GM21528 (cell line): ENCODE data around the gene PTPRO.

Experiments used
- ATAC-seq: cut with Tn5 transposase; IDR thresholded peaks from one replicate; pipeline ENCODE4 v1.9.1; 2021; ENCODE audit warnings: mild to moderate bottlenecking, moderate library complexity; ENCODE audit not compliant: unreplicated experiment, low FRiP score

PTPRO gene

GRCh38 chr12:15344561-15344960 is 22.3 kb downstream of the PTPRO start:
- no peak for ATAC-seq

DNA sequence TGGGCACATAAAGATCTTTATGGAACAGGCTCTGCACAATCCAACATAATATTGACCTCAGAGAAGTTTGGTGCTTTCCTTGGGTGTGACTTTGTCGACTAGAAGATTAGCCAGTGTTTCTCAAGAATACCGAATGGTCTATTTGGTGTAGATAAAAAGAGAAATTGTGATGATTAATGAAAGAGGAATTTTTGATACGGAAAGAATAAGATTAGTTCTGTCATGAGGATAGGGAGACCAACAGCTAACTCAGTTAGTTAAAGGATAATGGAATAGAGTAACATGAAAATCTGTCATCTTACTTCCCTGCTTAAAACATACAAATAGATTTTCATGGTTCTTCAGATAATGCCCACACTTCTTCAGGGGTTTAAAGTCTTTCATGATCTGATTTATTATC is 24.2 kb downstream of the PTPRO start:
- no peak for ATAC-seq

- no peak for ATAC-seq
Measured at GRCh38 chr12:15350643-15351042, 28.3 kb downstream of the PTPRO start.

GRCh38 chr12:15355766-15356165 is 33.5 kb downstream of the PTPRO start:
- no peak for ATAC-seq

GRCh38 chr12:15356951-15357364 is 34.6 kb downstream of the PTPRO start:
- no peak for ATAC-seq

DNA sequence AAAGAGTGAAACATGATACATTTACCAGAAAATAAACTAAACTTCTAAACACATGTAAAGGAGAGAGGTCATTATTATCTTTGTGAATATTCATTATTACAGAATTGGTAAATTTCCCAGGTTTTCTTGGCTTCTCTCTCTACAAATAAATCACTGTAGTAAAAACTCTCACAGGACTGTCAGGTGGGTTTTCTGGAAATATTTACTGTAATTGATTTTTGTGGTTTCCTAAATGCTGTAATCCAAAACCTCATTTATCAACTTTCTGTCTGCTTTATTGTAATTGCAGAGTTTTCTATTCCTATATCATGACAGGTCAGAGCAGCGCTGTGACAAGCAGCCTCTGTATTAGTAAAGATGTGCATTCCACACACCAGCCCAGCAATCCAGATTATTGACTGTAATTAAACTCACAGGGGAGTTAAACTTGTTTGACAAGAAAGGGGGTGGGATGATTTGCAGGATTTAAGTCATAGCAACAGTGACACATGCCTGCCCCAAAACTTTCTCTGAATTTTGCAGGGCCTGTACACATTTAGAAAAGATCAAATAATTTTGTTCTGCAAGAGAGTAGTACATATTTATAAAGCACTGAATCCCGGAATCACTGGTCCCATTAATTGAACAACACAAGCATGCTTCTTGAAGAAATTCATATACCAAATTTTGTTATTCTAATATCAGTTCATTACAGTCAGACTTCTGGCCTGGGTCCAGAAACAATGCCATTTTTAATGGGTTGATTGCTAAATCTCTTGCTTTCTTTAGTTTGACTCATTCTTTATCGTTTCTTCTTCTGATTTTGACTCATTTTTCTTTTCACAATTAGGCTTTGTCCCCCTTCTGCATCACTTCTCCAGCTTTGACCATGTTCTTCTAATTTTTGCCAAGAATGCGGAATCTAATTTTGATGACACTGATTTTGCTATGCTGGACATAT is 42.2 kb downstream of the PTPRO start:
- ATAC-seq = no peak

DNA sequence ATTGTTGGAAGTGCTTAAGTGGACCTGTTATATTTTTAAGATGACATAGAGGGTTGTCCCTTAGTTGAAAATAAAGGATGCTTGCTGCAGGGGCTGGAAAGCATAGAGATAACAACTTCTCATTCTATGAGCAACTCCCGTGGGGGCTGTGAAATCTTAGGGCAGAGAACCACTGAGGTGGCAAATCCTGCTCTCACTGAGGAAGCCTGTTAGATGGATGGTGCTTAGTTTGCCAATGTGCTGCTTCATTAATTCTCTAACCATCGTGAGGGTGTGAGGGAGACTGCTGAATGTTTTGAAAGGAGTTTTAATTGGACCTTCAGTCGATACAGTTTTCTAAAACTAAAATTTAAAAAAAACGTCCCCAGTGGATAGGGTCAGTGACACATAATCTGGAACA is 46.5 kb downstream of the PTPRO start:
- no peak for ATAC-seq

GRCh38 chr12:15372352-15372751 is 50.0 kb downstream of the PTPRO start:
- ATAC-seq = no peak

GRCh38 chr12:15387772-15388171 is 65.5 kb downstream of the PTPRO start:
- no peak for ATAC-seq

GRCh38 chr12:15389561-15389960 is 67.3 kb downstream of the PTPRO start:
- no peak for ATAC-seq

GRCh38 chr12:15393037-15393436 is 70.7 kb downstream of the PTPRO start:
- ATAC-seq = no peak

GRCh38 chr12:15393995-15394394 is 71.7 kb downstream of the PTPRO start:
- no peak for ATAC-seq

DNA sequence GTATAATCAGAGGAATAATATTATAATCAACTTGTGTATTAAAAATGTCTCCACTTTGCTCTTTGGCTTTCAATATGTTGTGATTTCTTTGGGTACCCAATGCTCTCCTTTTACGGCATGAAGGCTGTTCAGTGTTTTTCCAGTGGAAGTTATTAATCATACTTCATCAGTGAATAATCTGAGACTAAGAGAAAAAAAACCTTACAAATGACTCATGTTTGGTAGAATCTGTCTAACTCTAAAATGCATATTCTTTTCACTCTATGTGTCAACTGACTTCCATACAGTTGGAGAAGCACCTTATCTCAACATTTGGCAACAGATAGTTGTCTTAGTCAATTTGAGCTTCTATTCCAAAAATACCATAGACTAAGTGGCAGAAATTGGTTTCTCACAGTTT is 82.2 kb downstream of the PTPRO start:
- ATAC-seq = no peak

GRCh38 chr12:15405606-15406005 is 83.3 kb downstream of the PTPRO start:
- ATAC-seq = no peak

DNA sequence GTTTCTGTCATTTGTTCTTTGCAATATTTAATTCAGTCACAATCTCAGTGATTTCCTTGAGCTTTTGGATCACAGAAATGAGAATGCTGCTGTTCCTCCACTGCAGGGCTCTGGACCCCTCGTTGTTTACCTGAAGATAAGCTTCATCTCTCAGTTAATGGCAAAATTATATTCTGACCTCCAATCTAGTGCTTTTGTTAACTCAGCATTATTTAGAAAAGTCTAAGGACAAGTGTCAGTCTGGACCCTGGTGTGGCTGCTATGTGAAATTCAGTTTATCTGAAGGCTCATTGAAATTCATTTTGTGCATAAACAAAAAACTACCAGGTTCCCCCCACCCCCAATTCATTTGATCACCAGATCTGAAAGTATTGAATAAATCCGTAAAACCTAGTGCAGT is 84.7 kb downstream of the PTPRO start:
- no peak for ATAC-seq

GRCh38 chr12:15411842-15412241 is 89.5 kb downstream of the PTPRO start:
- no peak for ATAC-seq

- no peak for ATAC-seq
Measured at GRCh38 chr12:15417691-15418090, 95.4 kb downstream of the PTPRO start.

DNA sequence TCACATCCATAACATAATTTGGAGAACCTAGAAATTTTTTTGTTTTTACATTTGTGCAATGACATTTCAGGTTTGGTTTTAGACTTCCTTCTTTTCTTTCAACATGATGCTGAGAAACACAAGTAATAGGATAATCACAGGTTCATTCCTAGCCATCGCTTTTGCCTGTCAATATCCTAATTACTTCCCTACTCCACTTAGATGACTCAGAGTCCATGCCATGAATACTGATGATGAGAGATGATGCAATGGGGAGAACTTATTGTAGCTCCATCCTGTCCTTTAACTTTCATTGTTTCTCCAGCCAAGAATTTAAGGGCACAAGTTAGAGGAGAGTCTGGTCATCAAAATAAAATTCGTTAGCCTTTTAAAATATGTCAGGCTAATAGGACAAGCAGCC is 101.3 kb downstream of the PTPRO start:
- no peak for ATAC-seq

- ATAC-seq = no peak
Measured at GRCh38 chr12:15427913-15428312, 105.6 kb downstream of the PTPRO start.

GRCh38 chr12:15428632-15429031 is 106.3 kb downstream of the PTPRO start:
- no peak for ATAC-seq

- no peak for ATAC-seq
Measured at GRCh38 chr12:15429262-15429661, 107.0 kb downstream of the PTPRO start.

GRCh38 chr12:15435597-15435996 is 113.3 kb downstream of the PTPRO start:
- ATAC-seq = no peak
